ENCODE data around the gene PRX. TPM values are rescaled to one million over a fixed set of nuclear protein-coding genes. Genes with fewer than 3 reads are reported as not detected.

The PRX gene
- total and polyA plus RNA-seq, 8 donors: 11.5 to 20.0 (median 14.2) TPM

DNA sequence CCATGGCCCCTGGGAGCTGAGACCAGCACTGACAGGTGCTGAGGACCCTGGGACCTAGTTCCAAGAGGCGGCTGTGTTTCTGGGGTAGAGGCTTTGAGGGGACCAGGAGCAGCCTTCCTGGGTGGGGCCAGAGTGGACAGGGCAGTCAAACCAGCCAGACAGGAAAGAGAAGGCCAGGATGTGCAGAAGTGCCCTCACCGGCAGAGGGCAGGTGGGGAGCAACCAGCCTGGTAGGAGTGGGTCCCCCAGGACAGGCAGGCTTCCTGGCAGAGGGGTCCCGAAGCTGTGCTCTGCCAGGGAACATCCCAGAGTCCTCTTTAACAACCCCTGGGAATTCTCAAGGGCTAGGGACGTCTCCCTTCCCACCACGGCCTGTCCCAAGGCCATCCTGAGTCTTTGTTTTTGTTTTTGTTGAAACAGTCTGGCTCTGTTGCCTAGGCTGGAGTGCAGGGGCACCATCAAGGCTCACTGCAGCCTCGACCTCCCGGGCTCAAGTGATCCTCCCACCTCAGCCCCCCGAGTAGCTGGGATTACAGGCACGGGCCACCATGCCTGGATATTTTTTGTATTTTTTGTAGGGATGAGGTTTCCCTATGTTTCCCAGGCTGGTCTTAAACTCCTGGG is 20.2 kb downstream of the PRX start:
- H3K4me3 ChIP-seq: no peak overlapping the region
- peak in 2 of 4 donors; percentile 59 to 79 for DNase-seq
- no peaks in the 10 kb centered on the region for H3K27me3 ChIP-seq
- peak; percentile 90 for ATAC-seq
- H3K4me1 ChIP-seq: peaks cover 0 to 14% of the 10 kb centered on the region in 2 donors
- peaks cover 0 to 15% of the 10 kb centered on the region in 2 donors for H3K36me3 ChIP-seq
- no peaks in the 10 kb centered on the region for H3K9me3 ChIP-seq
- peak overlapping the region in 1 of 2 donors; percentile 34 for H3K27ac ChIP-seq
- intact Hi-C loops (cut with DNase I): no loop called here
- TF ChIP-seq, protein P1, sequence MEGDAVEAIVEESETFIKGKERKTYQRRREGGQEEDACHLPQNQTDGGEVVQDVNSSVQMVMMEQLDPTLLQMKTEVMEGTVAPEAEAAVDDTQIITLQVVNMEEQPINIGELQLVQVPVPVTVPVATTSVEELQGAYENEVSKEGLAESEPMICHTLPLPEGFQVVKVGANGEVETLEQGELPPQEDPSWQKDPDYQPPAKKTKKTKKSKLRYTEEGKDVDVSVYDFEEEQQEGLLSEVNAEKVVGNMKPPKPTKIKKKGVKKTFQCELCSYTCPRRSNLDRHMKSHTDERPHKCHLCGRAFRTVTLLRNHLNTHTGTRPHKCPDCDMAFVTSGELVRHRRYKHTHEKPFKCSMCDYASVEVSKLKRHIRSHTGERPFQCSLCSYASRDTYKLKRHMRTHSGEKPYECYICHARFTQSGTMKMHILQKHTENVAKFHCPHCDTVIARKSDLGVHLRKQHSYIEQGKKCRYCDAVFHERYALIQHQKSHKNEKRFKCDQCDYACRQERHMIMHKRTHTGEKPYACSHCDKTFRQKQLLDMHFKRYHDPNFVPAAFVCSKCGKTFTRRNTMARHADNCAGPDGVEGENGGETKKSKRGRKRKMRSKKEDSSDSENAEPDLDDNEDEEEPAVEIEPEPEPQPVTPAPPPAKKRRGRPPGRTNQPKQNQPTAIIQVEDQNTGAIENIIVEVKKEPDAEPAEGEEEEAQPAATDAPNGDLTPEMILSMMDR (IDR thresholded peaks at IDR 0.05): peak in 1 of 2 donors; percentile 28

DNA sequence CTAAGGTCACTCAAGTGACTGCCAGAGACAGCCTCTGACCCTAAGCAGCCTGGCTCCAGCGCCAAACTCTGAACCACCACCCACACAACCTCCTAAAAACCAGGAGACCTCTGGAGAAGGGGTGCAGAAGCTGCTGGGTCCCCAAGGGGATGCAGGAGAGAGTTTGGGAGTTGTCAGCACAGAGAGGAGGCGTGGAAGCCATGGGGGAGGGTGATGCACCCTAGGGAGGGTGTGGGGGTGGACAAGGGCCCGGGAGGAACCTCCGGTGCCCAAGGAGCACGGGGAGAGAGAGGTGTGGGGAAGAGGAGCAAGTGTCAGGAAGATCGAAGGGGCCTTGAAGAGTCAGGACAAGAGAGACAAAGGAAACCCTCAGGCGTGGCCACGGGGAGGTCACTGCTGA is 21.1 kb downstream of the PRX start:
- DNase-seq: no peak
- Histone ChIP-seq H3K27ac (peak overlapping the region; percentile 34 to 58), H3K36me3 (peaks cover 0 to 6% of the 10 kb centered on the region in 2 donors), H3K27me3 (no peaks in the 10 kb centered on the region), H3K4me3 (no peak overlapping the region), H3K9me3 (no peaks in the 10 kb centered on the region), H3K4me1 (peaks cover 0 to 14% of the 10 kb centered on the region in 2 donors)
- TF ChIP-seq, protein P1 (IDR thresholded peaks at IDR 0.05): no peak
- no peak for ATAC-seq
- intact Hi-C loops (cut with DNase I): no loop called here

DNA sequence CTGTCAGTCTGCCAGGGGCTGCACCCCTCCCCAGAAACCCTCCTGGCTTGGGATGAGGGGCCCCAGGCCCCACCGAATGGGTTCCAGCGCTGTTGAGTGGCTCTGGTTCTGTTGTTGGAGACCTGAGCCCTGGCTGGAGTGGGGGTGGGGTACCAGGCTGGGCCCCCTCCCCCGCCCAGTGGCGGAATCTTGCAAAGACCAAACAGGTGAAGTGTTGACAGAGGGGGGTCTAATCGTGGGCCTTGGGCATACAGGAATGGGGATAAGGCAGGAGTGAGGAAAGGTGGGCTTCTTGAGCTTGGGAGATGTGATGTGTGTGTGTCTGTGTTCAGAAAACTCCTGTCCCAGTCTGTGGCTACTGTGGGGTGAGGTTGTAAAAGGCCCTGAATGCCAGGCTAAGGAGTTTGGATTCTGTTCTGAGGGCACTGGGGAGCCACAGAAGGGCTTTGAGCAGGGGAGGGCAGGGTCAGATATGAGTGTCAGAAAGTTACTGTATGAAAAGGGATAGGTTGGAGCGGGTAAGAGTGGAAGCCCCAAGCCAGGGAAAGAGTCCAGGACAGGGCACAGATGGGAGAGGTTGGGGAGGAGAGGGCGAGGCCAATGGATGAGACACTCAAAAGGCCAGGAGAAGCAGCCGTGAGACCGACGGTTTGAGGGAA is 23.0 kb downstream of the PRX start, which contains the start of gene HIPK4:
HIPK4 (minus strand) TSS at position 98 of the 659 bp plus-strand sequence. CDS start 279 bp downstream, outside the sequence.
- ATAC-seq (no peak), DNase-seq (no peak)
- Histone ChIP-seq H3K4me3 (no peak within 1 kb of the TSS), H3K36me3 (no peaks in the 10 kb centered on the region), H3K9me3 (no peaks in the 10 kb centered on the region), H3K27me3 (no peaks in the 10 kb centered on the region), H3K27ac (no peak within 1 kb of the TSS), H3K4me1 (peaks cover 0 to 14% of the 10 kb centered on the region in 2 donors)
- intact Hi-C loops (cut with DNase I): no loop called here
- TF ChIP-seq, protein P1 (IDR thresholded peaks at IDR 0.05): no peak

GRCh38 chr19:40389404-40390083 is 23.6 kb downstream of the PRX start:
- intact Hi-C loops (cut with DNase I): no loop called here
- H3K27ac ChIP-seq: no peak overlapping the region
- ATAC-seq (no peak), DNase-seq (no peak)
- H3K9me3 ChIP-seq: no peaks in the 10 kb centered on the region
- H3K4me1 ChIP-seq: peaks cover 0 to 14% of the 10 kb centered on the region in 2 donors
- H3K36me3 ChIP-seq: no peaks in the 10 kb centered on the region
- H3K4me3 ChIP-seq: no peak overlapping the region
- H3K27me3 ChIP-seq: no peaks in the 10 kb centered on the region
- TF ChIP-seq, protein P1 (IDR thresholded peaks at IDR 0.05): no peak

GRCh38 chr19:40388481-40388880 is 24.7 kb downstream of the PRX start:
- intact Hi-C loops (cut with DNase I): no loop called here
- H3K9me3 ChIP-seq: no peaks in the 10 kb centered on the region
- H3K36me3 ChIP-seq: no peaks in the 10 kb centered on the region
- no peak for DNase-seq
- peaks cover 0 to 13% of the 10 kb centered on the region in 2 donors for H3K4me1 ChIP-seq
- no peak overlapping the region for H3K27ac ChIP-seq
- TF ChIP-seq, protein P1 (IDR thresholded peaks at IDR 0.05): no peak
- no peak for ATAC-seq
- H3K27me3 ChIP-seq: no peaks in the 10 kb centered on the region
- no peak overlapping the region for H3K4me3 ChIP-seq
